ENCODE data around the gene IGF2BP3.
"Not testable (repeated sequence)": the region's sequence is repeated elsewhere in the genome, so short reads cannot be mapped to it uniquely, and the experiment has no call there.

Gene IGF2BP3

DNA sequence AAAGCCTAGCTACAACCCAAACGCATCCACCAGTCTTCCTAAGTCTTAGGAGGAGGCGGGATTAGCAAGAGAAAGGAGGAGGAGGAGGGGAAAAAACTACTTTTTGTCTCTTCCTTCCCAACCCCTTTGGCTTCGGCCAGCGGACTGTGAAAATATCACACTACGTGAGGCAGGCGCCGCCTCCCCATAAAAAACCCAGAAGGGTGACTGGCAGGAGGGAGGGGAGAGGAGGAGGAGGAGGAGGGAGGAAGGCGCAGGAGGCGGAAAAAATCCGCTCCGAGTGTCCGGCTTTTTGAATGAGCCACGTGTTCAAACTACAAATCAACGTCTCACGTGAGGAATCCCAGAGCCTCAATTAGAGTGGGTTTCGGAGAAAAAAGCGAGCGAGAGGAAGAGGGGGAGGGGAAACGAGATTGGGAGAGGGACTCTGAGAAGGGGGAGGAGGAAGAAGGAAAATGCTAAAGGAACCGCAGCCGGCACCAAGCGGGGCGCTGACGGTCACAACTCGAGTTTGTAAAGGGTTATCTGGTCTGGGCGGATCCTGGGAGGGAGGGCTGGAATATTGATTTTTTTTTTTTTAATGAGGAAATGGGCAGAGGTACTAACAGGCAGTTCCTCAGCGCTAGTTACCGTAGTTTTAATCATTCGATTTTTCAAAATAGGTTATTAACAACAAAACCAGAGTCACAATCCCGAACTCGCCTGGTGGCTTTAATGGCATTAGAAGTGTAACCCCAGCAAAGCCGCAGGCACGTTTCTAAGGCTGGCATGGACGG lies at the start of gene IGF2BP3:
Gene IGF2BP3, minus strand, starts transcription at position 162 of the 776 bp plus-strand sequence. CDS start 381 bp downstream, outside the sequence.
- DNase-seq, result peak; percentile 96

DNA sequence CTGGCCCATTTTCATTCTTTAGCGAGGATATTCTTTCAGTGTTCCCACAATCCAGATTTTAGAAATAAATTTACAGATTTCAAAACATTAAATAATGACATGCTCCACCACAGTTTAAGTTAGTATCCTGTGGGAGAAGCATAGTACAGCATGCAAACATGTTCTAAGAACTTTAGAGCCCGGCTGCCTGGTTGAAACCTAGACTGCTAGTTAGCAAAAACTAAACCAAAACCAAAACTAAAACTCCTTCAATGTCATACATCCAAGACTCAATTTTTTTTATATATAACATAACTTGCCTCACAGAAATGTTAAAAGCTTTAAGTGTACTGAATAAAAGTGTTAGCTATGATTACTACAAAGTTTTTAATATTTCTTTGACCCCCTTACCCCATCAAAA lies 44.5 kb upstream of the IGF2BP3 start:
- no peak for DNase-seq

DNA sequence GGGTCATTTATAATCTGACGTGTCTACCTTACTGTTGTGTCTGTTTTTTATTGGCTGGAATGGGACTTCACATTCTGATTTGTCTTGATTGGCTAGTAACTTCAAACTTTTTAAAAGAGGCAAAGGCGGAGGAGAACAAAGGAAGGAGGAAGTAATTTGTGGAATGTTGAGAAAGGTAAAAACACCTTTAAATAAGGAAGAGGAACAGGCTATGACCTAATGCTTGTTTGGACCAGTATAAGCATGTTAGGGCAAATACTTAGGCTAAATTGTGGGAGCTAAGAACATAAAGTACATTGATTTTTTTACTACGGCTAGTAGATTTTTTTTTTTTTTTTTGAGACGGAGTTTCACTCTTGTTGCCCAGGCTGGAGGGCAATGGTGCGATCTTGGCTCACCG lies 43.5 kb upstream of the IGF2BP3 start:
- DNase-seq, result not testable (repeated sequence)

DNA sequence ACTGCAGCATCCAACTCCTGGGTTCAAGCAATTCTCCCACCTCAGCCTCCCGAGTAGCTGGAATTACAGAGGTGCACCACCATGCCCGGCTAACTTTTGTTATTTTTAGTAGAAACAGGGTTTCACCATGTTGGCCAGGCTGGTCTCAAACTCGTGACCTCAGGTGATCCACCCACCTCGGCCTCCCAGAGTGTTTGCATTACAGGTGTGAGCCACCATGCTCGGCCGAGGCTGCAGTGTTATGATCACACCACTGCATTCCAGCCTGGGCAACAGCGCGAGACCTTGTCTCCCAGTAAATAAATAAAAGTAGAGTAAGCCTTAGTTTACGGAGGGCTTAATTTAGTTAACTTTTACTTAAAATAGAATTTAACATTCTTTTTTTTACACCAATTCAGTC lies 23.7 kb upstream of the IGF2BP3 start:
- DNase-seq, result no peak

DNA sequence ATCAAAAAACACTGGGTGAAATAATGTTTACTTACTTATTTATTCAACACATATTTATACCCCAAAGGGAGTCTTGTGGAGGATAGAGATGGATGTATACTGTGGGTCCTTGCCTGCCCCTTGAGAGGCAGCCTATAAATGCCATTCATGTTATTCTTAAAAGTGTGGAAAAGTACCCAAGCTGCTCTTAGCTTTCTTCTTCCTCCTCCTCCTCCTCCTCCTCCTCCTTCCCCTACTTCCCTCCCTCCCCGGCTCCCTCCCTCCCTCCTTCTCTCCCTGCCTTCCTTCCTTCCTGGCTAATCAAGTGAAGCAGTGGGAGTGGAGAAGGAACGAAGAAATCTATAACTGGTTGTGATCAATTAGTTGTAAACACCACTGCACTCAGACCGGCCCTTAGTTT lies 21.2 kb upstream of the IGF2BP3 start:
- no peak for DNase-seq

DNA sequence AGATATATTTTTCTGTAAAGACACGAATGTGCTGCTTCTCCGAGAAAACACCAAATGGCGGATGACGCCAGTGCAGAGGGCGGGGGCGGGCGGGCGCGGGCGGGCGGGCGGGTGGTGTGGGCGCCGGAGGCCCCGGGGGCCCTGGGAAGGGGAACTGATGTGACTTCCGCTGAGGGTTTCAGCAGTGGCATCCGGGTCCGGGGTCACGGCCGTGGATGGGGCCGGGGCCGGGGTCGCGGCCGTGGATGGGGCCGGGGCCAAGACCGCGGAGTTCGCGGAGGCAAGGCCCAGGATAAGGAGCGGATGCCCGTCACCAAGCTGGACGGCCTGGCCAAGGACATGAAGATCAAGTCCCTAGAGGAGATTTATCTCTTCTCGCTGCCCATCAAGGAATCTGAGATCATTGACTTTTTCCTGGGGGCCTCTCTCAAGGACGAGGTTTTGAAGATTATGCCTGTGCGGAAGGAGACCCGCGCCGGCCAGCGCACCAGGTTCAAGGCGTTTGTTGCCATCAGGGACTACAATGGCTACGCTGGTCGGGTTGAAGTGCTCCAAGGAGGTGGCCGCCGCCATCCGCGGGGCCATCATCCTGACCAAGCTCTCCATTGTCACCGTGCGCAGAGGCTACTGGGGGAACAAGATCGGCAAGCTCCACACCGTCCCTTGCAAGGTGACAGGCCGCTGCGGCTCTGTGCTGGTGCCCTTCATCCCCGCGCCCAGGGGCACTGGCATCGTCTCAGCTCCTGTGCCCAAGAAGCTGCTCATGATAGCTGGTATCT lies 20.3 kb upstream of the IGF2BP3 start:
- DNase-seq, result no peak

DNA sequence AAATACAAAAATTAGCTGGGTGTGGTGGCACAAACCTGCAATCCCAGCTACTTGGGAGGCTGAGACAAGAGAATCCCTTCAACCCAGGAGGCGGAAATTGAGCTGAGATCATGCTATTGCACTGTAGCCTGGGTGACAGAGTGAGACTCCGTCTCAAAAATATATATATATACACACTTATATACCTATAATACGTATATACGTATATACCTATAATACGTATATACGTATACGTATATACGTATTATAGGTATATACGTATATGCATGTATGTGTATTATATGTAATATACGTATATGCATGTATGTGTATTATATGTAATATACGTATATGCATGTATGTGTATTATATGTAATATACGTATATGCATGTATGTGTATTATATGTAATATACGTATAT lies 18.4 kb upstream of the IGF2BP3 start:
- DNase-seq, result not testable (repeated sequence)

DNA sequence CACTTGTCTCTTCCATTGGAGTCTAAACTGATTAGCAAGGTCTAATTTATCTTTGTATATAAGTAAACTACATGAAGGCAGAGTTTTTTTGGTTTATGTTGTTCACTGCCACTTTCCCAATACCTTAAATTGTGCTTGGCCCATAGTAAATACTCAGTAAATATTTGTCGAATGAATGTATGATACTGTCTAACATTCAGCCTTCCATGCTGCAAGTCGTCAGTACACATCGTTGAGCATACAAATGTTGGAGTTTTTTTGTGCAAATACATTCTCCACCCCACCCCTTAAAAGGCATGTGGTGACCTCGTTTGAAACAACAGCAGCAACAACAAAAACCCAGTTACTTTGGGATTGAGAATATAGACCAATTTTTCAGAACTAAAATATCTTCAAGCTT lies 17.4 kb upstream of the IGF2BP3 start:
- no peak for DNase-seq

DNA sequence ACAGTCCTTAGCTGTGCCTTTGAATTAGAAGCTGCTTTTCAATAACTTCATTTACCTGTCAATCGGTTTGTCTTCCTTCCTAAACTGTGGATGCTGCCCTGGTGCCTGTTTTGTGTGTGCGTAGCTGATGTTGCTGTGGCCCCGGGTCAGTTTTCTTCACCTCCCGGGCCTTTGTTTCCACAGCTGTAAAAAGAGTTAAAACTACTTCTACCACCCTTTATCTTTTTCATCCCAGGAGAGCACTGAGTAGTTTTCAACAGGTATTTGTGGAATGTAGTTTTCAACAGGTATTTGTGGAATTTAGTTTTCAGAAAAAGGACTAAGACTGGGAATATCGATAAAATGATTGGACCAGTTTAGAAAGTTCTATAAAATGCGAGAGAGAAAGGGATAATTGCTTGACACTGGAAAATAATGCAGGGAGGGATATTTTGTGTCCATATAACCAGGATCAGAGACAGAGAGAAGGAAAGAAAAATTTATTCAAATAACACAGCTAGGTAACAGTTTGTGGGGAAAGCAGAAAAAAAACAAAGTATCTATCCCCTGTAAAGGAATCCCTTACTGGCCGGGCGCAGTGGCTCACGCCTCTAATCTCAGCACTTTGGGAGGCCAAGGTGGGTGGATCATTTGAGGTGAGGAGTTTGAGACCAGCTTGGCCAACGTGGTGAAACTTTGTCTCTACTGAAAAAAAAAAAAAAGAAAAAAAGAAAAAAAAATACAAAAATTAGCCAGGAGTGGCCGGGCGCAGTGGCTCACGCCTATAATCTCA lies 15.9 kb upstream of the IGF2BP3 start:
- DNase-seq, result no peak

DNA sequence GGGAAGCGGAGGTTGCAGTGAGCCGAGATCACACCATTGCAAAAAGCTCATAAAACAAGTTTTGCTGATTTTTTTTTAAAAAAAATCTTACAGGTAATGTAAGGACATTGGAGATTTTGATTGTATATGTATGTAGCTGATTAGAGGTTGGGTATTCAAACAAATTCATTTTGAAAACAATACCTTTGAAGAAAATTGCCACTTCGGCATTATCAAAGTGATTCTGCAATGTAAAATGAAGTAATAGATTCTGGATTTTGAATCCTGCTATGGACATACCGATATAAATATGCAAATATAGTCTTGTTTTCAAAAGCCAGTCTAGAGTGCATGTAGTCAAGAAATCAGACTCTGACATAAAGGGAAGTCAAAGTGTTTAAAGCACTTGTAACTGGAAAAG lies 12.4 kb upstream of the IGF2BP3 start:
- DNase-seq, result no peak

DNA sequence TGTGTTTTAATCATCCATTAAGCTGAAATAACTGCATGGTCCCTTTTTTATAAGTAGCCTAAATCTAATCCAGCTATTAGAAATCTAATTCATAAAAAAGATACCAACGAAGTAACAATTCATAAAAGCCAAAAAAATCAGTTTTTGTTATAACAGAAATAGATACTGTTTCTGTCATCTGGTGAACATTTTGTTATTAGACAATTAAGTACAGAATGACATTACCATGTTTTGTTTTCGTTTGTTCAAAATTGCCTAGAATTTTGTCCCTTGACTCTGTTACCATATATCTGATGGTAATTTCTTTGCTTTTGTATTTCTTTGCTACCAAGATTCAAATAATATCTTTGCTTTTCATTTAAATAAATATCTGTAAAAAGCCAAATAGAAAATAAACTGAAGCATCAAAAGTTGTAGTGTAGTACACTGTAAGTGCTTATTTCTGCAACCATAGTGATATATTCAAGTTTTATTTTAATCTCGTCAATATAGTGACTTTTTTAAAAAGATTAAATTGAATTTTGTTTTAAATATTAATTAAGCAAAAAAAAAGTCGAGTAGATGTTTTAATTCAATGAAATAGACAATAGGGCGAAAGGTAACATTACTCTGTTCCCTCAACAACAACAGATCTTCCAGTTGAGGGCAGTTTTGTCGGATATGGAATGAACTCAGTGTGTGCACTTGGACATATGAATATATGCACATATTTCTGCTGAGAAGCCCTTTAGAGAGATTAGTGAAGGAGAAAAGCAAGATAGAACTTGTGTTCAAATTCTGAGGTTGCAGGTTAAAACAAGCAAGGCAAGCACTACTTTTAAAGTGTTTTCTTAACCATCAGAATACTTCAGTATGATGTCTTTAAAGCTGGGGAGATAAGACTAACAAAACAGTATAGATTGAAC lies 7.9 kb upstream of the IGF2BP3 start:
- no peak for DNase-seq

DNA sequence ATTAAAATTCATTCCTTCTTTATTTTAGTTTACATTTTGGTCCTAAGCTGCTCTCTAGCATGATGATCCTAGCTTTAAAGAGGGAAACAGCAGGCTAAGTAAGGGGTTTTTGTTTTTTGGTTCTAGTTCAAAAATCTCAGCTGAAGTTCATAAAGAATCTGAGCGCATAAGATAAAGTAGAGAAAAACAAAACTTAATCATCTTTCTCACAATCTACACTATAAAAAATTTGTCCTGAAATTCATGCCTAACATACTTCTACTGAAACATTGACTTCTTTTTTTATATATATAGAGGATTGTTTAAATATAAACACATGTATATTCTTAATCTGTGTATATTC lies 6.8 kb upstream of the IGF2BP3 start:
- DNase-seq, result no peak

DNA sequence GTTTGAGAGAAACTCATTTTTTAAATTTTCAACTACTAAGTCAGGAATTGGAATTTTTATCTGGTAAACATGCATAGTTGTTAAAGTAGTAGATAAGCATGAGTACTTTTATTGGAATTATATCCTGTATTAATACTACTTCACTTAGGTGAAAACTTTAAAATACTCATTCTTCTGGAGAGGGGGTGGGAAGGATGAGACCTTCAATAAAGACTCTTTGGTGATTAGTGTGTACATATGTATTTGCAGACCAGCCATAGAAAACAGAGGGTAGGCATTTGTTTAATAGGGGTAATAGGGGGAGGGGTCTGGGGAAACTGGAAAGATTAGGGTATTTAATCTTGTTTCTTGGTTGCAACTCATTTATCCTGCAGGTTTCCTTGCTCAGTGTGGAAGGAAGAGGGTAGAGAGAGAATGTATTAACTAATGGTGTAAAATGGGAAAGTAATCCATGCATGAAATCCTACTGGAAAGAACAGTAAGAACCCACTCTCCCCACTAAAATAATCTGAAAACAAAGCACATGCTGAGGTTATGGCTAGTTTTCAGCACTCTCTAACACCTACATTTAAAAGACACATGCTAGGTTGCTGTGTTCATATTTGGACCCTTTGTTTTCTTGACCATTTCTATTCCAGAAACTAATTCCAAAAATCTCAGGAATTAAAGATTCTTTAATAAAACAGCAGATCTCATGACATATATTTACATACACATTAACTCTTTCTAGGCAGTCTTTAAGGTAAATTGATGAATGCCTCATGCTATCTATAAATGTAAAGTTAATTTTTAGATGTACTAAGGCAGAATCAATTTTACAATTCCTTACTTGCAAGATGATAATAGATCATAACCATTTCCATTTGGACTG lies 6.2 kb upstream of the IGF2BP3 start:
- no peak for DNase-seq

DNA sequence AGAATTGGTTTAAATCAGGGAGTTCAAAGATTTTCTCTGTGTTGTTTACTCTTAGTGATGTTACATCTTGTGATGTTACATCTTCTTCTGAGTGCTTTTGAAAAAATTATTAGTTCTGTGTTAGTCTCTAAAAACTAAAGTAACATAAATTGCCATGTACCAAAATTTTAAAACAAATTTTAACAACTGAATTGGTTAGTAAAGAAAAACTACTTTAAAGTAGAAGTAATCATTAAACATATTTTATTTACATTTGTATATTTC lies 5.2 kb upstream of the IGF2BP3 start:
- DNase-seq, result no peak

DNA sequence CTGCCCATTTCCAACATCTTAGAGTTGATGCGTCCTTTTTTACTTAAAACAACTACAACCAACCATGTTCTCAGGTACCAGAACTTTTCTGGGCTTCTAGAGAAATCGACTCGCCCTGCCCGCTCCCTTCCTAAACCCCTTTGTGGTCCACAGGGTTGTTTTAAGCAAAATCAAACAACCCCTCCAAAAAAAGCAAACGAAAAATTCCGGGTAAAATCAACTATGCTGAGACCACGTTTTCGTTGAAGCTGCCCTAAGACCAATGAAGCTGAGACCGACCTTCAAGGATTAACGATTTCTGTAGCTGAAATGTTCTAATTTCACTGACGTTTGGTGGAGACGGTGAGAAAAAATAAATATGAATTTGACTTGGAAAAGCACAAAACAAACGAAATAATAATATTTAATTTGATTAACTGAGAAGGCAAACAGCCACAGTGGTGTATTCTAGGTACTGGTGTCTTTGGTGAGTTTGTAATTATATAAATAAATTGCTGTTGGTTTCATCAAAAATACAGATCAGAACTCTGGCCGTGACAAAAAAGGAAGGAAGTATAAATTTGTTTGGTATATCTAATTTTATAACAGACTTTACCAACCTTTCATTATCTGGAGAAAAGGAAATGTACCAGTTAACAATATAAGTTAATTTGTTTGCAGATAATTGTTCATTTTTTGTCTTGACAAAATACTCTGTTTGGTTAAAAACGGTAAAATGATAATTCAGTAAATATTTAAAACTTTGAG lies 4.7 kb upstream of the IGF2BP3 start:
- no peak for DNase-seq

DNA sequence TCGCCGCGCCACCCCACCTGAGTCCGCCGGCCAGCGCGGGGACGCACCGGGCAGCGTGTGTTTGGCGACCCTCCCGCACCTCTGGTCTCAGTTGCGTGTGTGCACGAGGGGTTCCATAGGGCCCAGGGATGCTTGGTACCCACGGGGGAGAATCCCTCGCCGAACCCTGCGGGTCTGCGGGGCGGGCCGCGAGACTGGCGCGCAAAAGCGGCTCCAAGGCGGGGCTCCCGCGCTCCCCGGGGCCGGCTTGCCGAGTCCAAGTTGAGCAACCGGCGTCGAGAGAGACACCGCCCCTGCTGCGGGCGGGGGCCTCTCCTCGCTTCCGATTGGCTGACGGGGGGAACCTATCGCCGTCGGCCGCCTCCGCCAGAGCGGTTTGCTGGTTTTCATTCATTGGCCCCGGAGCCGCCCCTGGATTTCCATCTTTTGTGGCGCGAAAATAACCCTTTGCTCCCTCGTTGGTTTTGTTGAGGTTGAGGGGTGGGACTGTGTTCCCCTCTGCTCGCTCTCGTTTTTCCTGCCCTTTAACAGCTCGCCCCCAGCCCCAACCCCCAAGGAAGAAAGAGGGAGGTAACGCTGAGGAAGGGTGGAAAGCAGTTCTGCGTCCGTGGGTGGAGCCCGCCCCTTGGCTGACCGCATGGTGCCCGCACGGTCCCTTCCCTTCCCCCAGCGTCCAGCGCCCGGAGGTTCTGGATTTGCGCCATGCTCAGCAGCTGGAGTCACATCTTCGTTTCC lies 4.0 kb upstream of the IGF2BP3 start:
- DNase-seq, result peak; percentile 99

DNA sequence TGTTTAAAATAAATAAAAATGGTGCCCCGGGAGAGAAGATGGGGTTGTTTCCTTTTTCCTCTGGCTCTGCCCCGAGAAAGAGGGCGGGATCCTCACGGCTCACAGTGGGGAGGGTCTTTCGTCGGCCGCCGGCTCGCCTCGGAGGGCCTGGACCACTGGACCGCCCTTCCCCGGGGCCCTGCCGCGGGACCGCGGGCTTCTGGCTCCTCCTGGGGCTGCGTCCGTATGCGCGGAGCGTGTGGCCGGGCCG lies 3.5 kb upstream of the IGF2BP3 start:
- no peak for DNase-seq

DNA sequence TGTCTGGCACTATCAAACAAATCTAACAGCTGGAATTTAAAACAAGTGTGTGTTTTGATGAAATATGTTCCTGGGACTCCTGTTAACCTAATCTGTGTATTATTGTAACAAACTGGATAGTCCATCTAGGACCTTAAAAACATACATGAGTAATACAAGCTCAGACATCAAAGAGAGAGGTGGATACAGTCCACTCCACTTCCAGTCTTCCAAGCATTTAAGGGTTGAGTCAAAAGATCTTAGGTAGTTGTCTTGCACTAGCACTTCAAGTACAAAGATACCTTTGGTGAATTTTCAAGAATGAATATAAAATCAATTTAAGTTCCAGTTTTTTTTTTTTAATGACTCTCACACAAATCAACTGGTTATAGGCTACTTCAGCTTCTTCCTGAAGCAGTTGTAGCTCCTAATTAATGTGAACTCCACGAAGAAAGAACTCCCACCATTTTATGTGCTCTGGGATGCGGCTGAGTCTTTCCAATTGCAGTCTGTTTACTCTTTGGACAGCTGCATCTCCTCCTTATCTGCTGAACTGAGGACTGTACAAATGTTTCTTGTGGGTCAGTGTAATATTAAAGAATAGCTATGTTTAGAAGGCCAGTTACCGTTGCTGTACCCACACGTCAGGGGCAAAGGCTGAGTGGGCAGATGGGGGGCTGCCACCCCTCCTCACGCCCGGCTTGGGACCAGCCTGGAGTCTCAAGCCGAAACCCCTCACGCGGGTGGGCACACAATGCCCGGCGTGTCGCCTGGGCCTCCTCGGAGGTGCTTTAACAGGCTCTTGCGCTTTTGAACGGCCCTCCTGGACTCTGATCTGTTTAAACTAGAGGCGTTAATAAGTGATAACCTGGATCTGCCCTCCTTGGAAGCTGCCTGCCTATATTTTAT lies 2.9 kb upstream of the IGF2BP3 start:
- DNase-seq, result no peak

DNA sequence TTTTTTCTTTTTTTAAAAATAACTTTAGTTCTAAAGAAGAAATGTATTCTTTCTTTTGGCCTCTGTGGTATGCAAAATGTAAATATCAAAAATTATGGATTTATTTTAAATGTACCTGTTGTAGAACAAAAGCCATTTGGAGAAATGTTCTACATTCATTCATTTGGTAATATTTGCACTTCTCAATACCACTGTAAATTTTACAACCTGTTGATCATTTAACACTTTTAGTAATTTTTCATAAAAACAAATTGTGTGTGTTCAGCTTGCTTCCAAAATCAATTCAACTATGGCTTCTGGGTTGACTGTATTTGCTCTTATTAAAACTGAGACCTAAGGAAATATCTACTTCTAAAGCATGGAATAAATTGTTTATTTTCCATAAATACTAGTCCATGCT lies 2.3 kb upstream of the IGF2BP3 start:
- no peak for DNase-seq

DNA sequence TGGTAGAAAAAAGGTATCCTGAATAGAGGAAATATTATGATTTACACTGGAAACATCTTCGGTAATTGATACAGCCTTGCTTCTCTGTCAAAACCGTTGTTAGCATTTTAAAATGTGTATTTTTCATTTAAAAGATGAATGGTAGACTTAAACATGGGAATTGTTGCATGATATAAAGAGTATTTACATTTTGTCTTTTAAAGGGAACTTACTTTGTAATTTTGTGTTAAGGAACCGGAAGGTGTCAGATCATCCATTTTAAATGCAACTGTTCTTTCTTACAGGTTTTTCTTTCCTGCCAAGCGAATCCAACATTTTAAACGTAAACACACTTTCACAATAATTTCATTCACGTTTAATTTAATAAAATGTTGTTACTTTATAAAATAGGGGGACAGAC lies 1.8 kb upstream of the IGF2BP3 start:
- no peak for DNase-seq

All from islet precursor cell (in vitro differentiated cells).